Germinal center (tissue), 1 donor: ENCODE measurements around the gene RUFY1.
"Not testable (repeated sequence)": the region's sequence is repeated elsewhere in the genome, so short reads cannot be mapped to it uniquely, and the experiment has no call there.

Experiments
- DNase-seq: peaks from one replicate; pipeline ENCODE4 v3.0.0; 2012; ENCODE audit warnings: mixed read lengths, low spot score

RUFY1 gene

DNA sequence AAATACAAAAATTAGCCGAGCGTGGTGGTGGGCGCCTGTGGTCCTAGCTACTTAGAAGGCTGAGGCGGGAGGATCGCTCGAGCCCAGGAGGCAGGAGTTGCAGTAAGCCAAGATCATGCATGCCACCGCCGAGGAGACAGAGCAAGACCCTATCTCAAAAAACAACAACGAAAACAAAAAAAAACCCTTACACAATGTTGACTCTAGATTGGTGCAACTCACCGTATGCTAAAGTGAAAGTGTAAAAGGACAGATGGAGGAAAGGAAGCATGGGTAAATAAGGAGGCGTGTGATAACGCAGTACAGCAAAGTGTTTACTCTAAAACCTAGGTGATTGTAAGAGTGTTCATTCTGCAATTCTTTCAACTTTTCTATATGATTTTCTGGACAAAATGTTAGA lies 15.9 kb upstream of the RUFY1 start:
- DNase-seq, result peak; percentile 44

DNA sequence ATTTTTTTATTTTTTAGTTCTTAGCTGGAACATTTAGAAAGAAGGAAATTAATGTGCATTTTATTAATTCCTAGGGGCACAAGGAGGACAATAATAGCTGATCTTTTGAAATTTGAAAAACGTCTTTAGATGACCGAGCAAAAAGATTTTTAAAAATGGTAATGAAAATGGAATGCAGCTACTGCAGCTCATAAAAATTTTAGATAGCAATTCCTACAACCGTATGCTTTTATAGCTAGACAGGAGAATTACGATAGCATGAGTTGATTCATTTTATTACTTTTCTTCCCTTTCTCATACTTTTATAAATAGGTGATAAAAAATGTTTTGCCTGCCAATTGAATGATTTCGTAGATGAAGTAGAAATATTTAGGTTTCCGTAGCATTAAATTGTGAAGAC lies 13.7 kb upstream of the RUFY1 start:
- DNase-seq, result no peak

DNA sequence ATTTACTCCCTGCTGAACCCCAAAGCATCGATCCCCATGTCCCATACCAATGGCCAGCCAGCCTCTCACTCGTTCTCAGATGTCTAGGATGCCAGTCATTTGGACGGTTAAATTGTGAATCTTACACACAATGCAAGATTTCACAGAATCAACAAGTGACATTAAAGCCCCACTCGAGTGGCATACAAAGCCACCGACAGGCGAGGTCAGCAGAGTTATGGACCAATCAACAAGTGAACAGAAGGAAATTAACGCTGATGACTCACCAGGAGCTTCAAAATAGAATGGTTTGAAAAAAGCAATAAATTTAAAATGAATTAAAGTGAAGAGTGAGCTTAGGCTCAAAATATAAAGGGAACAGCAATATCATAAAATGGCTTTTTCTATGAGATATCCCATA lies 8.2 kb upstream of the RUFY1 start:
- DNase-seq, result no peak

DNA sequence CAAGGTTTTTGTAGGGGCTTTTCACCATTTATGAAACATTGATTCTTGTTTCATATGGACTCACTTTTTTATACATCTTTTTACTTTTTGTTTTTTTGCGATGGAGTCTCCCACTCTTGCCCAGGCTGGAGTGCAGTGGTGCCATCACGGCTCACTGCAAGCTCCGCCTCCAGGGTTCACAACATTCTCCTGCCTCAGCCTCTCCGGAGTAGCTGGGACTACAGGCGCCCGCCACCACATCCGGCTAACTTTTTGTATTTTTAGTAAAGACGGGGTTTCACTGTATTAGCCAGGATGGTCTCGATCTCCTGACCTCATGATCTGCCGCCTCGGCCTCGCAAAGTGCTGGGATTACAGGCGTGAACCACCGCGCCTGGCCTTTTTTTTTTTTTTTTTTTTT lies 7.1 kb upstream of the RUFY1 start:
- DNase-seq, result not testable (repeated sequence)

DNA sequence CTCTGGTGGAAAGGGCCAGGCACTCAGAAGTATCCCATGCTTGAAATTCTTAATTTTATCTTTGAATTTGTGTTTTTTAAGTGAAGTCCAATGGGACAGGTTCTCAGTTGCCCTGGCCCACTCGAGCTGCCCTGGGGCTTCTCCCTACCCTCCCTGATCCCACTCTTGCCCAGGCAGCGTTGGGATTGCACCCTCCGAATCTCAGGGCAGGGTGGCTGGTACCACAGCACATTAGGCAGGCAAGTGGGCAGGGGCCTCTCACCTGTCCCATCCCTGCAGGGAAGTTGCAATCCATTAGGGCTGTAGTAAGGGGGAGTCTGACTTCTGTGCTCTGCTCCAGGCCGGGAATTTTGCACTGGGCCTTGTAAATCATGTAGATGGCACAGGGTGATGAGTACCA lies 2.7 kb downstream of the RUFY1 start:
- DNase-seq, result no peak

DNA sequence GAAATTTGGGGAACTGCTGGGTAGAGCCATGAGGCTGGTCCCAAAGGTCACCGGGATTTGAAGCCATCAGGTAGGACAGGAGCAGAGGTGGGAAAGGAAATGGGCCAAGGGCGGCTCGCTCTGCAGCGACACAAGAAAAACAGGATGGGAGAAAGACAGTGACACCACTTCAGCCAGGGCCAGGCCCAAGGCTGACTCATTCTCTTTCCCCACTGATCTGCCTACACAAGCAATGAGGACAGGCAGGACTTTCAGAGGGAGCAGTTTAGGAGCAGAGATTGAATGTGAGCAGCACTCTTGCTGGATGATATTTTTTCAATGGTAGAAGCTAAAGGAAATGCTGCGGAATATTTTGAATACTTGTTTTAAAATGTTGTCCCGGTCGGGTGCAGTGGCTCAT lies 3.5 kb downstream of the RUFY1 start:
- no peak for DNase-seq

DNA sequence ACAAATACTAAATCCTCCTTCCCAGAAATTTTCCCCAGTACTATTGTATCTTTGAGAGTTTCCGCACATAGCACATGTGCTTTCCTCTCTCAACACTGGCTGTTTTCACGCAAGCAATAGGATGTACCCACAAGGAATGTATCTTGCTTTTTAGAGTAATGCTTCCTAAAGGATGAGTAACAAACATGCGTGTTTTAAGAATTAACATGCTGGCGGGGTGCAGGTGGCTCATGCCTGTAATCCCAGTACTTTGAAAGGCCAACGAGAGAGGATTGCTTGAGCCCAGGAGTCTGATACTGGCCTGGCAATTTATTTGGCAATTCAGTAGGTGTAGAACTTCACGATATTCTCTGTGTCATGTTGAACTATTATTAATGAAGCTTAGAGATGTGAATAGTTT lies 4.6 kb downstream of the RUFY1 start:
- DNase-seq, result no peak

DNA sequence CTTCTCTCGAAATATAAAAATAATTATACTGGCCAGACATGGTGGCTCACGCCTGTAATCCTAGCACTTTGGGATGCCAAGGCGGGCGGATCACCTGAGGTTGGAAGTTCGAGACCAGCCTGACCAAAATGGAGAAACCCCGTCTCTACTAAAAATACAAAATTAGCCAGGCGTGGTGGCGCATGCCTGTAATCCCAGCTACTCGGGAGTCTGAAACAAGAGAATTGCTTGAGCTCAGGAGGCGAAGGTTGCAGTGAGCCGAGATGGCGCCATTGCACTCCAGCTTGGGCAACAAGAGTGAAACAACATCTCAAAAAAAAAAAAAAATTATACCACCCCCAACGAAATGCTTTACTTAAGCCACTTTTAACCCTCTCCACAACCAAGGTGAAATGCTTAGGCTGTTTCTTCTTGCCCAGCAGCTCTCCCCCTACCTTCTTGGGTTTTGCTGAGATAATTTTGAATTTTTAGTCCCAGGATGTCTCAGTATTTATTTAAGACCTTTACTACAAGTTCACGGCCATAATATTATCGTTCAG lies 8.0 kb downstream of the RUFY1 start:
- not testable (repeated sequence) for DNase-seq

DNA sequence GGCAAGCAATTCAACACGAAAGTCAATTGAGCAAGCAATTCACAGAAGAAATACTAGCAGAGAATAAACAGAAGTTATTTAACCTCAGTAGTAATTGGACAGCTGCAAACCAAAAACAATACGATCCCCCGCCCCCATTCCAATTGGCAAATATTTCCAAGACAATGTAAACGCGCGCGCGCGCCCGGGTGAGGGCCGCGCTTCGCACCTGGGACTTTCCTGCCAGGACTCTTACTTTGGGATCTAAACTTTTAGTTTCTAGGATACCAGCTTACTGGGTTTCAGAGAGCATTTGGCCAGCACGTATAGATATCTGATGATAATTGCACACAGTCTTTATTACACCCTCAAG lies 8.6 kb downstream of the RUFY1 start:
- peak; percentile 37 for DNase-seq

DNA sequence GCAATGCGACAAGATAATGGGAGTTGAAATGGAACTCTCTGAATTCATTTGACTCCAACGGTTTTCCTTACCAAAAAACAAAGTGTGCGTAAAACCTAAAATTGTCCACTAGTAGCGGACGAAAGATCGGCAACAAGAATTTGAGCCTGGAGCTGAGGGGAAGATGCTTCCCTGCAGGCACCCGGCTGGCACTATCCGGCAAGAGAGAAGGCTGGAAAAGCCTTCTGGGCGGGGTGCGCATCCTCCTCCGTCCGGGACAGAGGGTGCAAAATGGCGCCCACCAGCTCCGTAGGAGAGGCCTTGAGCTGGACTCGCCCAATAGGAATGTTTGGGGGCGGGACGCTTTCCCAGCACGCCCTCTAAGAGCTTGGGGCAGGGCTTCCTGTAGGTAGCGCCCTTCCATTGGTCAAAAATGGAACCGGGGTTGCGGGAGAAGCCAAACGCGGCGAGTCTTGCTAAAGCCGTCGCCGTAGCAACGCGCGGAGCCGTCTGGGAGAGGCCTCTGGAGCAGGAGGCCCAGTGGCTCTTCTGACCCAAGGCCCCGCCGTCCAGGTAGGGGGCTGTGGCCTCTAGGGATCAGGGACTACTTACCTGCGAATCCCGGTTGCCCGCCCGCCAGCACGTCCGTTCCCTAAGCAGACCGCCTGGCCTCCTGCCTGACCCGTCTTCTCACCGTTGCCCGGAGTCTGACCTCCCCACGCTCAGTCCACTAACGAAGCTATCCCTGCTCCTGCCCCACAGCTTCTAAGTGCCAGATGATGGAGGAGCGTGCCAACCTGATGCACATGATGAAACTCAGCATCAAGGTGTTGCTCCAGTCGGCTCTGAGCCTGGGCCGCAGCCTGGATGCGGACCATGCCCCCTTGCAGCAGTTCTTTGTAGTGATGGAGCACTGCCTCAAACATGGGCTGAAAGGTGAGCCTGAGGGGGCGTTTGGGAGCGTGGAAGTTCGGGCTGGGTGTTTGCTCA lies 9.2 kb downstream of the RUFY1 start:
- DNase-seq, result peak; percentile 97

DNA sequence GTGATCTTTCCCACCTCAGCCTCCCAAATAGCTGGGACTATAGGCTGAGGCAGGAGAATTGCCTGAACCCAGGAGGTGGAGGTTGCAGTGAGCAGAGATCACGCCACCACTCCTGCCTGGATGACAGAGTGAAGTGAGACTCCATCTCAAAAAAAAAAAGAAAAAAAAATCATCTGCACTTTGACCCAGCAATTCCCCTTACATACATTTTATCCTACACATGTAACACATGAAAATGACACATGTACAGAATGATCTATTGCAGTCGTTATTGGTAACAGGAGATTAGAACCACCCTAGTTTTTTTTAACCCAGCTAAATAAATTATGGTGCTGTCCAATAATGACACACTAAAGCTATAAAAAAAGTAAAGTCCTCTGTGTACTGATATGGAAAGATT lies 14.2 kb downstream of the RUFY1 start:
- no peak for DNase-seq

DNA sequence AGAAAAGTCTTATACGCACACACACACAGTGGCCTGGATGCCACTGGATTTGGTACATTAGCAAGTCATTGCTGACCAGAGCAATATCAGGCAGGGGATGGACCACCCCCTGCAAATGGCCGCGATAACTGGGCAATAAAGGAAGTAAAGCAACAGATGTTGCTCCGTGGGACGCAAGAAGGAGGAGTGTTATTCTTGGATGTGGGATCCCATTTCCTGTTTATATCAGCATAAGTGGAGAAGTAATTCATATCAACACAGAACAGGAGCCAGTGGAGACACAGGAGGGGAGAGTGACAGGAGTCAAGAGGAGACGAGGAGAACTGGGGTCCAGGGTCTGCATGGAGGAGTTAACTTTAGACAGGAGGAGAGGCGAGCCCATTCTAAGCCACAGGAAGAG lies 18.4 kb downstream of the RUFY1 start:
- no peak for DNase-seq

DNA sequence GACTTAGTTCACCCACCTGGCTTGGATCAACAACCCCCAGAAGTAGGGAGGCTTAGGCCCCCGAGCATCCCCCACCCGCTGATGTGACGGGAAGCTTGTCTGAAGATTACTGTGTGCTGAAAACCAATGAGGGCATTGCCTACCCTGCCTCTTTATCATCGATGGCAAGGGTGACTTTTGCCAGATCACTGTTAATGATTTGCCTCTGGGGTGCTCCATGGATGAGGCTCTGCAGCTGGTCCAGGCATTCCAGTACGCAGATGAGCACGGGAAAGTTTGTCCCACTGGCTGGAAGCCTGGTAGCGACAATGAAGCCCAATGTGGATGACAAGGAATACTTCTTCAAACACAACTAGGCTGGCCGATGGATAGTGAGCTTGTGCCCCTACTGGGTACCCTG lies 22.0 kb downstream of the RUFY1 start:
- DNase-seq, result no peak

DNA sequence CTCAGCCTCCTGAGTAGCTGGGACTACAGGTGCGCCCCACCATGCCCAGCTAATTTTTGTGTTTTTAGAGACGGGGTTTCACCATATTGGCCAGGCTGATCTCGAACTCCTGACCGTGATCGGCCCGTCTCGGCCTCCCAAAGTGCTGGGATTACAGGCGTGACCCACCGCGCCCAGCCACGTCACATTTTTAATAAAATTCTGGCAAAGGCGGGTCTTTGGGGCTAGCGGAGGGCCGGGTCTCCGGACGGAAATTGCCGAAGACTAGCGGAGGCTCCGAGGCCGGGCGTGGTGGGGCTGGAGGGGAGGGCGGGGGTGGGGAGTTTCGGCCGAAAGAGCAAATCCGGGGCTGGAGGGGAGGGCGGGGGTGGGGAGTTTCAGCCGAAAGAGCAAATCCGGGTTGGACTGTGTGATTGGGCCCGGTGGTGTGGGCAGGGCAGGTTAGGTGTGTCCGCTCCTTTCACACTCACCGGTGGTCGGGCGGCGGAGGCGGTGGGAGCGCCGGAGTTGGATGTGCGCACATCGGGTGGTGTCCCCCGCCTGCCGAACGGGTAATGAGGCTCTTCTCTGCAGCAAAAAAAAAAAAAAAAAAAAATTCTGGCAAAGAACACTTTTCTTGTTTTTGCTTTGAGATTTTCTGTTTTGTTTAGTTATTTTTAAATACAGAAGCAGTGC lies 27.1 kb downstream of the RUFY1 start:
- no peak for DNase-seq

DNA sequence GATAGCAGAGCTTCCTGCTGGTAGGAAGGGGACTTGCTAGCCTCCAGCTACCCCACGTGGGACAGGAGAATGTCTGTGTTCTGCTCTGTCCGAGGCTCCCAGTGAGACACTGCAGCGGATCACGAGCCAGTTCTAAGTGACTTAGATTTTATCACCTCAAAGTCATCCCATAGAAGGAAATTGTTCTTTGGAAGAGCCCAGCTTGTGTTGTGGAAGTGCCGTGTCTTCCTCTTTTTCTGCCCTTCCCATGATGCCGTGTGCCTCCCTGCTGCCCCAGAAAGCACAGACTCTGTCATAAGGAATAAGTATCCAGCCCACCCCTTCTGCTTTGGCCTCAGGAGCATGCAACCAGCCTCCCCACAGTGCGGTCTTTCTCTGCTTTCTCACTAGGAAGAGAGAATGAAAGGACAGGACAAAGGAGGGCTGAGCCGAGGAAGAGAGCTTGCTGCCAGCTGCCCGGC lies 35.6 kb downstream of the RUFY1 start:
- DNase-seq, result no peak

DNA sequence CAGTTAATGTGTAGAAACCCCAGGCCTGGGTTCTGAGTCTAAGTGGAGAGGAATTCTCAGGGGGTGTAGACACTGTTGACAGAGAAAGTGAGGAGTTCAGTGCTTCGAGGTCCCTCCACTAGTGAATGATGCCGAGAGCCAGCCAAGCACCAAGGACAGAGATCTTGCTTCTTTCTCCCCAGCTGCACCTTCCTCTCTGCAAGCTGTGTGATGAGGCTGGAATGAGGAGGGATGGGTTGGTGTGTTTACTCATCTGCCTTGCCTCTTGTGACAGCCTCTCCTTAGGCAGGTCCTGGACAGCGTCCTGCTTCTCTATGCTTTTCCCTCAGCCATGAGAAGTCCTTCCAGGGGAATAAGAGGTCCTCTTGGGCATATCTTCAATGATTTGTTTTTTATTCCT lies 37.8 kb downstream of the RUFY1 start:
- DNase-seq, result no peak

DNA sequence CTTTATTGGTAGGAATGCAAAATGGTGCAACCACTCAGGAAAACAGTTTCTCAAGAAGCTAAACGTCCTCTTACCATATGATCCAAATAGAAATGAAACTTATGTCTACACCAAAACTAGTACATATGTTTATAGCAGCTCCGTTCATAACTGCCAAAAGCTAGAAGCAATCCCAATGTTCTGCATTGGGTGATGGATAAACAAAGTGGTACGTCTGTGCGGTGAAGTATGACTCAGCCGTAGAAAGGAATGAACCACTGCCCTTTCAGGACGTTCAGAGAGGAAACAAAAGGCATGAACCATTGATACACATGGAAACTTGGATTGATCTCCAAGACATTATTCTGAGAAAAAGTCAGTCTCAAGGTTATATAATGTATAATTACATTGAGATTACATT lies 45.6 kb downstream of the RUFY1 start:
- DNase-seq, result no peak

DNA sequence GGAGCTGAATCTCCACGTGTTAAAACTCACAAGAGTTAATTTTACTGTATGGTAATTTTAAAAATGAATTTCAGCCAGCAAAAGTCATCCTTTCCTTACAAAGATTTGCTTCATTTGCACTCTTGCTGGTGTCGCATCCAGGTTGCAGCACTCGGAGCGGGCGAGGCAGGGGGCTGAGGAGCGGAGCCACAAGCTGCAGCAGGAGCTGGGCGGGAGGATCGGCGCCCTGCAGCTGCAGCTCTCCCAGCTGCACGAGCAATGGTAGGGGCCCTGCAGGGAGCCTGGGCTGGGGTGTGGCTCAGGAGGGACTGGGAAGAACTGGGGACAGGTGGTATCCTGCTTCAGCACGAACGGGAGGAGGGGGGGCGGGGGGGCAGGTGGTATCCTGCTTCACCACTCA lies 46.1 kb downstream of the RUFY1 start:
- DNase-seq, result no peak

DNA sequence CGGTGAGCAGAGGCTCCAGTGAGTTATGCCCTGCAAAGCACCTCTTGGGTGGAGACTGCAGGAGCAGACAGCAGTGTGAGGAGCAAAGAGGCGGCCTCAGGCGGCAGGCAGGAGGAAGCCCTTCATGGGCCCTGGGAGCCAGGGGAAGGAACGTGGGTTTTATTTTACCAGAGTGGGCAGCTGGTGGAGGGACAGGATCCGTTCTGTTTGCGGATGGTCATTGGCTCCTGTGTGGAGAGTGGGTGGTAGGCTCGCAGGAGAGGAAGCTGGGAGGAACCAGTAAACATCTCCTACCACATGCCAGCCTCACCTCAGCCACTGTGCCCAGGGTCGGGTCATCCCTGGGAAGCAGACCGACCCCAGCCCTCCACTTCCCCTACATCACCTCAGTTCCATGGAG lies 48.7 kb downstream of the RUFY1 start:
- DNase-seq, result no peak

DNA sequence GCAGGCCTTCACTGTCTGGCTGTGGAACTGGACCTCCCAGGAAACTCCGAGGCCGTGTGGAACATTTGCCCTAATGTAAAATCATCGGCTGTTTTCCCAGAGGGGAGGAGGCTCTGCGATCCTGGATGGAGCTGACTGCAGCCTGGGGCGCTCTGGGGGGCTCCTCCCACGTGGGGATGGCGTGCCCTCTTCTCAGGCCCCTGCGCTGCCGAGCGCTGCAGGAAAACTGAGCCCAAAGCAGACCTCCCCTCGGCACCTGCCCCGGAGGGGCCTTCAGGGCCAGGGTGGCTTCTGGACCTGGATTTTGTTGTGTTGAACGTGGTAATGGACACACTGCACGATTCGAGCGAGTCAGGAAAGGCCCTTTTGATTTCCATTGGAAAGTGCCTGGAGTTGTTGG lies 49.2 kb downstream of the RUFY1 start:
- no peak for DNase-seq

DNA sequence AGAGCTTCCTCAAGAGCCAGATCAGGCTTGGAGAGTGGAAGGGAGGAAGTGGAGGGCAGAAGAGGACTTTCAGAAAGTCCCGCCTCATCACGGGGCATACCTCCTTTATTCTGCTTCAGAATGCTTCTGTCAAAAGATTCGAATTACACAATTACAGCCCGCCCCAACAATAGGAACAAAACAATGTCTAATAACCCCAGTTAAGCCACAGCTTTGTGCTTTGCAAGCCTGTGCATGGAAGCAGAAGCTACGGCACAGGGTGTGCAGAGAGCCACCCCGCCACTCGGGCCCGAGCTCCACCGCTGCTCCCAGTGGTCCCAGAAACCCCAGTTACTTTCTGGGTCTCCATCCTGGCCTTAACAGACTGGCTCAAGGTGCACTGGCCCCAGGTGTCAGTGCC lies 49.6 kb downstream of the RUFY1 start:
- DNase-seq, result no peak

DNA sequence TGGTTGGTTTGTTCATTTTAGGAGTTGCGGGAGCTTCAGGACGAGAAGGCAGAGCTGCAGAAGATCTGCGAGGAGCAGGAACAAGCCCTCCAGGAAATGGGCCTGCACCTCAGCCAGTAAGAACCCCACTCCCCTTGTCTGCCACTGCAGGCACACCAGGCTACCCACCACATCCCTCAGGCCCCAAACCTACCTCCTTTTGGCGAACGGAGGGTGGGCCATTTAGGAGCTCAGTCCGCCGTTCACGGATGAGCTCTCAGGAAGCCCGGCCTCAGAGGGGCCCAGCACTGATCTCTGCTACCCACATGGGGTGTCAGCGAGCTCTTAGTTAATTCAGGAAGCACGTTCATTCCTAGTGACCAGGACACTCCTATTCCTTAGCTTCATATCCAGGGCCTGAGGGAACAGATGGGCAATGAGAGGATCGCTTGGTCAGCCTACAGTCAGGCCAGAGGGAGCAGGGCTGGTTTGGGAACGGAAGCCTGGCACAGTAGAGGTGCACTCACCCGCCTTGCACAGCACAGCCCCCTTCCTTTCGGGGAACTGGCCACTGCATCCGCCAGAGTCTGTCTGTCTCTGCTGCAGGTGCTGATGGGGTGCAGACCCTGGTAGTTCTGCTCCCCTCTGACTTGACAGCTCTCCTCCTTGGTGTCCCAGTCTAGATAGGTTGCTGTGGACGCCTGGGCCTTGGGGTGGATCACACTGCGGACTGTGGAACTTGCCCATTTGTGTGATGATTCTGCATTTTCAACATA lies 51.7 kb downstream of the RUFY1 start:
- DNase-seq, result no peak

DNA sequence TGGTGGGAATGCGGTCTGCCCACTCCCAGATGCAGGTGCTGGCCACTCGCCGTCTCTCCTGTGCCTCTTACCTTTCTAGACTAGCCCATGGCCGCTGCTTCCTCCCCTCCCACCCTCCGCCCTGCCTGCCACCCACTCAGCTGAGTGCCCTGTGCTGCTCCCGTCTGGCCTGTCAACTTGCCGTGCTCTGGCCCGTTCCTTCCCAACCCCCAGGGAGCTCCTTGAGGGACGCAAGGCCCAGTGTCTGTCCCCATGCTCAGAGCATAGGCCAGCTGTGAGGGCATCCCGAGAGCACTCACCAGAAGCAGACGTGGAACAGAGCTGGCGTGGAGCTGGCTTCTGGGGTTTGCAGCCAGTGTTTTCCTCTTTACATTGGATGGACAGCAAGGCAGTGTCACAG lies 53.0 kb downstream of the RUFY1 start:
- no peak for DNase-seq
